ENCODE data around the gene C2CD2L. TPM values are rescaled to one million over a fixed set of nuclear protein-coding genes. Genes with fewer than 3 reads are reported as not detected.
A peak's percentile ranks its signal among the peaks of the same experiment; 100 is the strongest.

C2CD2L gene
- total RNA-seq, 2 donors from 2014 or later: 5.1 to 9.0 TPM

DNA sequence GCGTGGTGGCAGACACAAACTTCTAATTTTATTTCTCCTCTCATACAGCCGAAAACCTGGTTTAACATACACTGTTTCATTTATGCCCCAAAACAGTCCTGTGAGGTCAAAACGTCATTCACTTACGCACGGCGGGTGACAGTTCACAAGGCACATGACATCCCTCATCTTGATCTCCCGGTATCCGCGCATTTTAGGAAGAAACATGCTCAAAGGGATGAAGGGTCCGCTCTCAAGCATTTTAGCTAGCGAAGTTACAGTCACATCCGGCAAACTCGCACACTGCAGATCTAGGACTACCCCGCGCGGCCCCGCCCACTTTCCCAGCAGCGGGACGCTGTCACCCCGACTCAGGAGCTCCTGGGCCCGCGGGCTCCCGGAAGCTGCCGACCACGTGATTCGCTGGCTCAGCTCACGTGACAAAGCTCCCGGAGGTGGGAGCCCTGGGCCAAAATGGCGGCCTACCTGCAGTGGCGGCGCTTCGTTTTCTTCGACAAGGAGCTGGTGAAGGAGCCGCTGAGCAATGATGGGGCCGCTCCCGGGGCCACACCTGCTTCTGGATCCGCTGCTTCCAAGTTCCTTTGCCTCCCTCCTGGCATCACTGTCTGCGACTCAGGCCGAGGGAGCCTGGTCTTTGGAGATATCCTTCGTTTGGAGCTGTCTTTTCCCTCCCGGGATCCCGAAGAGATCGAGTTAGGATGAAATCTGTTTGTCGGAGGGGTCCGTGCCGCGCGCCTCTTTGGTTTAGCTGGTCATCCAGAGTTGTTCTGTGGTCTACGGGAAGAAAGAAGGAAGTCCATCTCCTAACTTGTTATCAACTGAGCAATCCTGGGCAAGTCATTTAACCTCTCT lies 39.5 kb upstream of the C2CD2L start, which contains the start of gene VPS11:
Gene VPS11, plus strand, starts transcription at position 448 of the 852 bp plus-strand sequence. Its CDS starts 6 bp downstream, at position 454.
- Histone ChIP-seq H3K27ac (peak within 1 kb of the TSS; percentile 74 to 86), H3K36me3 (peaks cover 0 to 3% of the 10 kb centered on the region in 2 donors), H3K4me1 (replicated peaks) (peaks cover 9% of the 10 kb centered on the region), H3K27me3 (replicated peaks; ENCODE audit: insufficient read depth) (no peaks in the 10 kb centered on the region), H3K9me3 (no peaks in the 10 kb centered on the region), H3K4me3 (peak within 1 kb of the TSS; percentile 54 to 90)
- TF ChIP-seq POLR2A (IDR thresholded peaks at IDR 0.05): peak; percentile 65
- TF ChIP-seq, protein P1, sequence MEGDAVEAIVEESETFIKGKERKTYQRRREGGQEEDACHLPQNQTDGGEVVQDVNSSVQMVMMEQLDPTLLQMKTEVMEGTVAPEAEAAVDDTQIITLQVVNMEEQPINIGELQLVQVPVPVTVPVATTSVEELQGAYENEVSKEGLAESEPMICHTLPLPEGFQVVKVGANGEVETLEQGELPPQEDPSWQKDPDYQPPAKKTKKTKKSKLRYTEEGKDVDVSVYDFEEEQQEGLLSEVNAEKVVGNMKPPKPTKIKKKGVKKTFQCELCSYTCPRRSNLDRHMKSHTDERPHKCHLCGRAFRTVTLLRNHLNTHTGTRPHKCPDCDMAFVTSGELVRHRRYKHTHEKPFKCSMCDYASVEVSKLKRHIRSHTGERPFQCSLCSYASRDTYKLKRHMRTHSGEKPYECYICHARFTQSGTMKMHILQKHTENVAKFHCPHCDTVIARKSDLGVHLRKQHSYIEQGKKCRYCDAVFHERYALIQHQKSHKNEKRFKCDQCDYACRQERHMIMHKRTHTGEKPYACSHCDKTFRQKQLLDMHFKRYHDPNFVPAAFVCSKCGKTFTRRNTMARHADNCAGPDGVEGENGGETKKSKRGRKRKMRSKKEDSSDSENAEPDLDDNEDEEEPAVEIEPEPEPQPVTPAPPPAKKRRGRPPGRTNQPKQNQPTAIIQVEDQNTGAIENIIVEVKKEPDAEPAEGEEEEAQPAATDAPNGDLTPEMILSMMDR (IDR thresholded peaks at IDR 0.05): peak in 1 of 4 experiments; percentile 20
- TF ChIP-seq POLR2AphosphoS5 (IDR thresholded peaks at IDR 0.05): peak; percentile 97
- WGBS: under 1% methylated on average over 49 of the region's 49 CpGs
- intact Hi-C loops (cut with DNase I): no loop called here
- DNase-seq (ENCODE audit: low spot score): peak; percentile 98

DNA sequence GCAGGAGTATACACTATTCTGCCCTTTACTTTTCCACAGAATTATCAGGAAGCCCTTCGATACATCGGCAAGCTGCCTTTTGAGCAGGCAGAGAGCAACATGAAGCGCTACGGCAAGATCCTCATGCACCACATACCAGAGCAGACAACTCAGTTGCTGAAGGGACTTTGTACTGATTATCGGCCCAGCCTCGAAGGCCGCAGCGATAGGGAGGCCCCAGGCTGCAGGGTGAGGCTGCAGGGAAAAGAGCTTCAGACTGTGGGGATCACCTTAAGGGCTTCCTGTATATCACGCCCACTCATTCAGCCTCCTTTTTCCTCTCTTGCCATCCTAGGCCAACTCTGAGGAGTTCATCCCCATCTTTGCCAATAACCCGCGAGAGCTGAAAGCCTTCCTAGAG lies 29.3 kb upstream of the C2CD2L start:
- TF ChIP-seq POLR2A (IDR thresholded peaks at IDR 0.05) (no peak), POLR2AphosphoS5 (IDR thresholded peaks at IDR 0.05) (no peak)
- TF ChIP-seq, protein P1 (IDR thresholded peaks at IDR 0.05): no peak
- no peaks in the 10 kb centered on the region for H3K27me3 ChIP-seq (replicated peaks; ENCODE audit: insufficient read depth)

DNA sequence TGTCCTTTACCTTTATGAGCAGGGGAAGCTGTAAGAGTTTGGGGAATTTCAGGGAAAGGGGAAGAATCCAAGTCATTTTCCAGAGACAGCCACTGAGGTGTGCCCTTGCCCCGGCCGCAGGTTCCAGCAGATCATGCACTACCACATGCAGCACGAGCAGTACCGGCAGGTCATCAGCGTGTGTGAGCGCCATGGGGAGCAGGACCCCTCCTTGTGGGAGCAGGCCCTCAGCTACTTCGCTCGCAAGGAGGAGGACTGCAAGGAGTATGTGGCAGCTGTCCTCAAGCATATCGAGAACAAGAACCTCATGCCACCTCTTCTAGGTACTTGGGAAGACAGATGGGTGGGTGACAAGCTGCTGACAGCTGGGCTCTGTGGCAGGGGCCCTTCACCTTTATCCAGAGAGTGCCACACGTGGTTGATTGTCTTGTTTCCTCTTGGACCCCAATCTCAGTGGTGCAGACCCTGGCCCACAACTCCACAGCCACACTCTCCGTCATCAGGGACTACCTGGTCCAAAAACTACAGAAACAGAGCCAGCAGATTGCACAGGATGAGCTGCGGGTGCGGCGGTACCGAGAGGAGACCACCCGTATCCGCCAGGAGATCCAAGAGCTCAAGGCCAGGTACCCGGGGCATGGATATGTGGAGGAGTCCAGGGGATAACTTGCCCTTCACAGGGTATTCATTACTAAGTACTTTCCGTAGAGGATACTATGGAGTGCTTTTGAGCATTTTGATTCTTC lies 28.3 kb upstream of the C2CD2L start:
- 94% methylated on average over 19 of the region's 19 CpGs for WGBS
- H3K27me3 ChIP-seq (replicated peaks; ENCODE audit: insufficient read depth): no peaks in the 10 kb centered on the region
- no peak for TF ChIP-seq POLR2AphosphoS5 (IDR thresholded peaks at IDR 0.05)
- TF ChIP-seq, protein P1 (IDR thresholded peaks at IDR 0.05): no peak
- no peak for TF ChIP-seq POLR2A (IDR thresholded peaks at IDR 0.05)
- H3K9me3 ChIP-seq: no peaks in the 10 kb centered on the region
- no peak overlapping the region for H3K27ac ChIP-seq
- intact Hi-C loops (cut with DNase I): no loop called here
- H3K4me1 ChIP-seq (replicated peaks): no peaks in the 10 kb centered on the region
- H3K36me3 ChIP-seq: peaks cover 18 to 28% of the 10 kb centered on the region in 2 donors
- DNase-seq (ENCODE audit: low spot score): no peak
- no peak overlapping the region for H3K4me3 ChIP-seq

More for the DNA sequence above, 29.3 kb upstream of the C2CD2L start:
- H3K4me1 ChIP-seq (replicated peaks): no peaks in the 10 kb centered on the region
- 90% methylated on average over 11 of the region's 11 CpGs for WGBS
- H3K36me3 ChIP-seq: peaks cover 22 to 35% of the 10 kb centered on the region in 2 donors
- no peaks in the 10 kb centered on the region for H3K9me3 ChIP-seq
- DNase-seq (ENCODE audit: low spot score): no peak
- no peak overlapping the region for H3K27ac ChIP-seq
- no peak overlapping the region for H3K4me3 ChIP-seq
- intact Hi-C loops (cut with DNase I): no loop called here

DNA sequence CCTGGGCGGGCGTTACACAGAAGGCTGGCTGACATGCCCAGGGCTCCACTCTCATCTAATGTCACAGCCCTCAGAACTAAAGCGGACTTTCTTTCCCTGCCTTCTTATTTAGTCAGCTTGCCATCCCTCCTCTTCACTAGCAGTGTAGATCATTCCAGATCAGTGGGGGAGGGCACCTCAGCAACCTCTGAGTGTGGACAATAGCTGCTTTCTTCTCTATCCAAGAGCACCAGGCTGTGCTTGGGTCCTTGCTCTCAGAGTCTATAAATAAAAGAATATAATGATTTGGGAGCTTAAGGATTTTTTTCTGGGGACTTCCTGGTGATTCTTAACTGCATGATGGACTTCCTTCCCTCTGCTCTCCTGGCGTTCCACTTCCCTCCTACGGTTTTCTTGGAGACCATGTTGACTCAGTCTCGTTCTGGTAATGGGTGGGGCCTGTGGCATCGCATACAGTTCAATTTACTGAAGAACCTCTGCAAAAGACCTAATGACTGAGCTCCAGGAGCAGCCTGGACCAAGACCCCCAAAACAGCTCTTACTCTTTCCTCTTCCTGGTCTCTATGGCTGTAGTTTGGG lies 25.4 kb upstream of the C2CD2L start:
- intact Hi-C loops (cut with DNase I): no loop called here
- H3K9me3 ChIP-seq: no peaks in the 10 kb centered on the region
- peaks cover 4% of the 10 kb centered on the region for H3K4me1 ChIP-seq (replicated peaks)
- TF ChIP-seq POLR2A (IDR thresholded peaks at IDR 0.05) (no peak), POLR2AphosphoS5 (IDR thresholded peaks at IDR 0.05) (no peak)
- TF ChIP-seq, protein P1 (IDR thresholded peaks at IDR 0.05): no peak
- H3K27me3 ChIP-seq (replicated peaks; ENCODE audit: insufficient read depth): no peaks in the 10 kb centered on the region
- no peak overlapping the region for H3K4me3 ChIP-seq
- H3K27ac ChIP-seq: no peak overlapping the region
- no peak for DNase-seq (ENCODE audit: low spot score)
- peaks cover 14 to 18% of the 10 kb centered on the region in 2 donors for H3K36me3 ChIP-seq
- WGBS: 71% methylated on average over 7 of the region's 7 CpGs
